NOMO-1 treated with dmso at 0.1 percent for 144 hours (cell line): ENCODE results near the gene TSC1.

Source experiments
- DNase-seq: peaks from one replicate; lab custom pipeline; 2025; ENCODE audit not compliant: unreplicated experiment; lab: John Stamatoyannopoulos, UW

Gene TSC1

GRCh38 chr9:132864691-132865090, 79.7 kb downstream of the TSC1 start:
- no peak for DNase-seq

- no peak for DNase-seq
These were observed 80.1 kb downstream of the TSC1 start for GRCh38 chr9:132864277-132864676.

DNA sequence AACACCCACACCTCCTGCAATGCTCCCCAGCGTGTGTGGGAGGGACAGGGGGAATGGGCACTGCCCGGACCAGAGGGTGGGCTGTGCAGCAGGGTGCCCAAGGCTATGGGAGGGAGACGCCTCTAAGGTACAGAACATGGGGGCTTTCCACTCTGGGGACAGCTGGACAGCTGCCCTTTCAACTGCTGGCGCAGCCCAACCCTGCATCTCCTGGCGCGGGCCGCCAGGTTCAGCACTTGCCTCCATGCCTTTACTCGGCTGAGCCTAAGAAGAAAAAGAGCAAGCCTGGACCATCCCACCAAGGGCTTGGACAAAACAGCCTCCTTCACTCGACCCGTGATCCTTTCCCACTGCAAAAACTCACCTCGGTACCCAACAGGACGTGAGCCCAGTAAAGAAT, 81.3 kb downstream of the TSC1 start:
- DNase-seq: no peak

DNA sequence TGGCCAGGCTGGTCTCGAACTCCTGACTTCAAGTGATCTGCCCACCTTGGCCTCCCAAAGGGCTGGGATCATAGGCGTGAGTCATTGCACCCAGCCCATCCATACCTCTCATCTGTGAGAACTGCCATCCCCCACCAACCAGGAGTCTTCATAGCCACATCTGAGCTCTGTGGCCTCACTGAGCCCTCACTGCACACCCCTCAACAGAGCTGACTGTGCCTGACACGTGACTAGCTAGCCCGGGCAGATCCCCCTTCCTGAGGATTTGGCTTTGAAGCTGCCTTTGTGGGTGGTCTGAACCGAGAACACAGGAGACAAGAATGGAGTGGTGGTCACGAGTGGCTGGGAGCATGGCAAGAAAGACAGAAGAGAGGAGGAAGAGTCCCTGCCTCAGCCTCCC, 81.9 kb downstream of the TSC1 start:
- no peak for DNase-seq

DNA sequence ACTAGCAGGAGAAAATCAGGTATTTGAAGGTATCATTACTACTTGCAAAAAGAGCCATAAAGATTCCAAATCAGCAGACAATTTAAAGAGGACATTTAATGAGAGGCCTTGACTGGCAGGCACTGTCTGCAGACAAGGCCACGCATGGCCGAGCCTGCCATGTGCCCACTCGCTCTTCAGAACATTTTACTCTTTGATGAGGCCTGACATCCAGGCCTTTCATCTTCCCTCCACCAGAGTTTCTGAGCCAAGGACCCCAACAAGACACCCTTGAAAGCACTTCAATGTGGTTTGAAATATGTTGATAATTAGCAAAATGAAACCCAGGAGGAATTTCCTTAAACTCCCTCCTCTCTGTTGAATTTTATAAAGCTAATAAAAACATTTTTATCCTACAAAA, 82.8 kb downstream of the TSC1 start:
- DNase-seq: no peak

DNA sequence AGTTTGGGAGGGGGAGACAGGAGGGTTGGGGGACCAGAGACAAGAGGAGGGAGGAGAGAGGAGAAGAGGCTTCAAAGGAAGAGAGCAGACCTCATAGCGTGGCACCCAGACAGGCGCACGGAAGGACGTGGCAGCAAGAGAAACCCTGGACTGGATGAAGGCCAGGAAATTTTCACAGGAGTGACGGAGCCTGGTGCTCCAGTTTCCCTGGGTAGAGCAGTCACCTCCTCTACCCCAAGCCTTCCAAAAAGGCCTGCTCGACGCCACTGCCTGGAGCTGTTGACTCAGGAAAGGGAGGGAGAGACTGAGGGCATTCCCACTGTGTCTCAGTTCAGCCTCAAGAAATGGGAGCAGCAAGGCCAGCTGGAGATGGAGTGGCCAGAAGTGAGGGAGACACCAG, 85.7 kb downstream of the TSC1 start:
- no peak for DNase-seq

- DNase-seq: no peak
These were observed 86.6 kb downstream of the TSC1 start for GRCh38 chr9:132857616-132858342.

- no peak for DNase-seq
These were observed 87.4 kb downstream of the TSC1 start for GRCh38 chr9:132857031-132857430.

- DNase-seq: no peak
These were observed 88.5 kb downstream of the TSC1 start for GRCh38 chr9:132855904-132856303.

GRCh38 chr9:132854832-132855231, 89.6 kb downstream of the TSC1 start:
- DNase-seq: no peak

- DNase-seq: no peak
These were observed 90.9 kb downstream of the TSC1 start for GRCh38 chr9:132853482-132853881.

DNA sequence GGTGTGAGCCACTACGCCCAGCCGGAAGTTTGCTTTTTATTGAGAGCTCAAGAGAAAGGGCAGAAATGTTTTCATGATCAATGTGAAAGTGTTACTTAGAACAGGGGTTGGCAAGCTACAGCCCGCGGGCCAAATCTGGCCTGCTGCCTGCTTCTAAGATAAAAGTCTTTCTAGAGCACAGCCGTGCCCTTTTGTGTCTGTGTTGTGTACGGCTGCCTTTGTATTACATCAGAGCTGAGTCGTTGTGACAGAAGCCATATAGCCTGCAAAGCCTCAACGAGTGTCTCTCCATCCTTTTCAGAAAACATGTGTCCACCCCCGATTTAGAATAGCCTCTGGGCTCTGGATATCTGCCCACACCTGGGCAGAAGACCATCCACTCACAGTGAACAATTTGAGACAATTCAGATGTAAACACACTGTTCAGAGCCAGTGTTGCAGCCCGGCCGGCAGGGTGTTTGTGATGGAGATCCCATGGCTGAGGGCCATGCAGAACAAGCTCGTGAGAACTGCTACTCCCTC, 95.2 kb downstream of the TSC1 start:
- no peak for DNase-seq

GRCh38 chr9:132846918-132847515, 97.4 kb downstream of the TSC1 start:
- no peak for DNase-seq

DNA sequence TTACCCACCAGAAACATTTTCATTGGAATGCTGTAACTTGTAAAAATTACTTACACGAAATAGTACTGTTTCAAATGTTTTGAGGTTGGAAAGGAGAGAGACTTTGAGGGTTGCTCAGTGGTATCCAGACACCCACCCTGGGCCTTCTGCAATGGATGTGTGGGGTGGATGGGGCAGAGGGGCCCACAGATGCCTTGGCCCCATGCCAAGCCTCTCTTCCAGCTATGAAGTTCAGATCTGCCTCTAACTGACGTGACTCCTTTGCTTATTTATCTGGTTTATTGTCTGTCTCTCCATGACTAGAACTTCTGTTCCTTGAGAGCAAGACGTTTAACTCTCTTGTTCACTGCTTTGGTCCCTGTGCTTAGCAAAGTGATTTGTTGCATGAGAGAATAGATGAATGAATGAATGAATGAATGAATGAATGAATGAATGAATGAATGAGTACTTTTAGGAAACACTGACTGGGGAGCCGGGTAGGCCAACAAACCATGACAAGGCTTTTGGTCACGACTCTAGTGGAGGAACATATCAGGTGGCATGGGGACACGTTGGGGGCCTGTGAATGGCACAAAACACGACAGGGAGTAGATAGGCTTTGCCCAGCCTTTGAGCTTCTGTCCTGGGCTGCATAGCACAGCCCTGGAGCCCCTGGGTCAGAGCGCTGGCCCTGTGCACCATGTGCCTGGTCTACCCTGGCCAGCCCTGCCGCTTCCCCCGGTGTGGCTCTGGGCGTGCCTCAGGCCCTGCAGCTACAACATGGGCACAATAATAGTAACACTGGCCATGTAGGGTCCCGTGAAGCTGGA, 98.1 kb downstream of the TSC1 start:
- DNase-seq: no peak

DNA sequence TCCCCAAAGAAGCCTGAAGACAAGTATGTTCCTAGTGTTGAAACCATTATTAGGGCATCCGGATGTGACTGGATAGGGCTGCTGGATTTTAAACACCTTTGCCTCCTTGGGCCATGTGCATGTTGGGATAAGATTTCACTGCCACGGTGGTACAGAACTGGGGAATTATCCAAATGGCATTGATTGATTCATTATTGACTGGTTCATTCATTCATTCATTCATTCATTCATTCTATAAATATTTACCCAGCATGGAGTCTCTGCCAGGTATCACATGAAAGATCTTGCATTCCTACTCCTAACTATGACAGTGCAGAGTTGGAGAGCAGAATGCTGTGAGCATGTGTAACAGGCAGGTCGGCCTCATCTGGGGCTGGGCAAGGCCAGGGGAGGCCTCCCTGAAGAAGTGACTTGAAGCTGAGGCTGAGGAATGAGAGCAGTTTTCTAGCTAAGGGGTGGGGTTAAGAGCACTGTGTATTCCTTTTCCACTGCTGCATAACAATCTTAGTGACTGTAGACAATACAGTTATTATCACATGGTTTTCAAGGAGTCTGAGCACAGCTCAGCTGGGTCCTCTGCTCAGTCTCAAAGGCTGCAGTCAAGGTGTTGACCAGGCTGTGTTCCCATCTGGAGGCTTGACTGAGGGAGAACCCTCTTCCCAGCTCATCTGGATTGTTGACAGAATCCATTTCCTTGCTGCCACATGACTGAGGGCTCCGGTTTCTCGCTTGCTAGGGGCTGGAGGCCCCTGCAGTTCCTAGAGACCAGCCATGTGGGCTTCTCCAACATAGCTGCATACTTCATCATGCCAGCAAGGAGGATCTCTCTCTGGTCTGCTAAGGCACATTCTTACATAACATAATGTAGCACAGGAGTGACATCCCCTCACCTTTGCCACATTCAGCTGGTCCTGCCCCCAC, 102.0 kb downstream of the TSC1 start:
- no peak for DNase-seq
